Adipose tissue (tissue), 3 donors: ENCODE measurements around the gene SORCS3. TPM values are rescaled to one million over a fixed set of nuclear protein-coding genes. Genes with fewer than 3 reads are reported as not detected.
"Not testable (repeated sequence)": the region's sequence is repeated elsewhere in the genome, so short reads cannot be mapped to it uniquely, and the experiment has no call there.

Experiments used
- H3K27ac ChIP-seq: one replicate; pipeline ENCODE4 v1.5.1; 2013; ENCODE audit warnings: low read depth, low read length
- WGBS, 3 donors: extraction: QIAGEN DNeasy Blood & Tissue Kit; methylation state at CpG; one replicate each; pipeline ENCODE4 v1.1.7; 2013; 5-methylcytosine and 5-hydroxymethylcytosine counted together
- polyA plus RNA-seq, 3 donors: library from polyadenylated mRNA; stranded (reverse); fragments of 200-250 nt; gene quantifications; one replicate each; pipeline ENCODE4 v1.2.3, GENCODE V29; 2013
- donor health status: healthy with polysubstance abuse.
- donor health status: Bipolar disorder and iron deficiency.
- donor health status: healthy.

SORCS3 gene
- polyA plus RNA-seq, 3 donors, result 0.01 TPM; not detected in 1

DNA sequence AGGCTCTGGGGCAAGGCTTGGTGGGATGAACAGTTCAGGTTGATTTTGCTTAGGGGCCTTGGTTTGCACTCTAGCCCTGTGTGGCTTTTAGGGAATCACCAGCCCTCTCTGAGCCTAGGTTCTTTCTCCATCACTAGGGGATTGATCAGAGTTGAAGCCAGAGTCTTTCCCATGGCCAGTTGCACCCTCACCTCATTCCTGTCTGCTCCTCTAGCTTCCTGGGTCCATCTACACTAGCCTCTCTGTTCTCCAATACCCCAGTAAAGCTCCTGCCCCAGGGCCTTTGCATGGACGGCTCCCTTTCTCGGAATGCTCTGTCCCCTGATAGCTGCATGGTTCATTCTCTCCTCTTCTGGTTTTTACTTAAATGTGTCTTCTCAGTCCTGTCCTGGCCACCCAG is 40.4 kb downstream of the SORCS3 start:
- WGBS, 3 donors, result 33 to 96% (median 78%) methylated on average over 2 of the region's 2 CpGs
- no peak overlapping the region for H3K27ac ChIP-seq

DNA sequence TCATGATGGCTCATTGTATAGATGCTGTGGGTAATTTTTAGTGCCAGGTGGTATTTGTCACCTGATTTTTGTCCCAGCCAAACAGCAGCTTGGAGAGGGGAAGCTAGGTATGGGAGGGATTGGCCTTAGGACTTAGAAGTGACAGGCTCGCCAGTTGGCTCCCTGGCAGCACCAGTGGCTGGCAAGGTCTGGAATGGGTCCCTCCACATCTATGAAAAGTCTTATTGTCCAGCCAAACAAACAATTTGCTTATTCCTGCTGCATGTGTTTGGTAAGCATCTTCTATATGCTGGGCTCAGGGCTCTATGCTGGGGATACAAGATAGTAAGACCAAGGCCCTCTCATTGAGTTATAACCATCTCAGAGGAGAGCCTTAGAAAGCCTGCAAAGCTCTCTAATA is 42.5 kb downstream of the SORCS3 start:
- H3K27ac ChIP-seq, result no peak overlapping the region
- 67 to 93% (median 68%) methylated on average over 1 of the region's 1 CpG for WGBS, 3 donors

DNA sequence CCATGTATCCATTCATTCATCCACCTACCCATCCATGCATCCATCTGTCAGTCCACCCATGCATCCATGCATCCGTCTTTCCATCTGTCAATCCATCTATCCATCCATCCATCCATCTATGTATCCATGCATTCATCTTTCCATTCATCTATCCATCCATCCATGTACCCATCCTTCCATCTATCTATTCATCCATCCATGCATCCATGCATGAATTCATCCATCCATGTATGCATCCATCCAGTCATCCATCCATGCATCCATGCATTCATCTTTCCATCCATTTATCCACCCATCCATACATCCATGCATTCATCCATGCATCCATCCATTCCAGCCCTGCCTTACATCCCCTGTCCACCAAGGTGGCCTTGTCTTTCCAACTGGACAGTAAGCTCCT is 45.7 kb downstream of the SORCS3 start:
- 31 to 79% (median 56%) methylated on average over 1 of the region's 1 CpG for WGBS, 3 donors
- H3K27ac ChIP-seq, result no peak overlapping the region

DNA sequence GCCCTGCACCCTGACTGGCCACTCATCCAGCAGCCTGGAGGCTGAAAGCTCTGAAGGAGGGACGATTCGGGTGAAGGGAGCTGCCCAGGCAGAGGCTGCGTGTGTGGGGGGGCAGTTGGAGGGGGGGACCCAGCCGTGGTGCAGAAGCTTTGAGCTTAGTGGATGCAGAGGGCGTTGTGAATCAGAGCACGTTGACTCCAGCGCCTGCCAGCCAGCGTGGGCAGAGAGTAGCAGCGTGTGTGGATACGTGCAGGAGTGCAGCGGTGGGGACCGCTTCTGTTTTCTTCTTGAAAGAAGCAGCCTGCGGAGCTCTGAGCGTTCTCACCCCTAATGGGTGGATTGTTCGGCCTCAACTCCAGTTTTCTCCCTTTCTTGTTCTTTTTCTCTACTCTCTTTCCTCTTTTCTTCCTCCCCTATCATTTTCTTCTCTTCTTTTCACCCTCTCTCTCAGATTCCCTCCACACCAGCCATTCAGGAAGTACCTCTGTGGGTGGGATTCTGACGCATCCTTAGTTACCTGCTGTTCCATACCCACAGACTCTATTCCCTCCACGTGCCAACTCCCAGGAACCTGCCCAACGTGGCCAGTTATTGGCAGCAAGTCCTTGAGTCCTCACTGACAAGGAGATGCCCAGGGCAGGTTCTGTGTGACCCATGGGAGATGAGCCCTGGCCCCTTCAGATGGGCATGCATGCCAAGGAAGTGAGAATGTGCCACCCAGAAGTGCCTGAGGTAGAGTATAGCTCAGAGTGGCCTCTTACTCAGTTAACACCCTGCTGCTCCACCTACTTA is 47.4 kb downstream of the SORCS3 start:
- no peak overlapping the region for H3K27ac ChIP-seq
- 44 to 61% (median 61%) methylated on average over 18 of the region's 18 CpGs for WGBS, 3 donors

DNA sequence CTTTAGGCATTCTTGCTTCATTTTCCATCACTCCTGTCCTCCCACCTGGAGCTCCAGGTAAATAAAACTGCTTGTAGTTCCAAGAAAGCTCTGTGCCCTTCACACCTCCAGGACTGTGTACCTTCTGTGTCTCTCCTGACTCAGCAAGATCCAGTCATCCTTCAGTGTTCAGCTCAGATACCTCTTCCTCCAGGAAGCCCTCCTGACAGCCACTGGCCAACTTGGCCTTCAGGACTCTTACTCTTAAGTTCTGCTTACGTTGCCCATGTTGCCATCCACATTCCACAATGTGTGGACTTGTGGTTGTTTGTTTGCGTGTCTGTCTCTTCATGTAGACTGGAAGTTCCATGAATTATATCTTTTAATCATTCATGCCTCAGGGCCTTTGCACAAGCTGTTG is 48.0 kb downstream of the SORCS3 start:
- WGBS, 3 donors, result 75 to 86% (median 81%) methylated on average over 2 of the region's 2 CpGs
- no peak overlapping the region for H3K27ac ChIP-seq

DNA sequence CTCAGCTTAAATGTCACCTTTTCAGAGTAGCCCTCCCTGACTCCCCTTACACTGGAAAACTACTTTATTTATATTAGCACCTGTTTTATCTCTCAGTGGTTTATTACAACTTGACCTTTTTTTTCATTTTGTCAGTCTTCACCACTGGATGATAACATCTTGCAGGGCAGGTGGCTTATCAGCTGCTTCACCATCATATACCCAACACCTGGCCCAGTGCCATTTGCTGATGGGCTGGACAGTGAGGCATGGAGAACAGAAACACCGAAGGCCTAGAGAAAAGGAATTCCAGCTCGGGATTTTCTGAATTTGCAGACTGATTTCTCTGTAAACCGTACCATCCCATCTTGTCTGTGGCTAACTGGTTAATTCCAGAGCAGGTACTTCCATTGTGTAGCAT is 48.5 kb downstream of the SORCS3 start:
- 62 to 70% (median 65%) methylated on average over 3 of the region's 3 CpGs for WGBS, 3 donors
- H3K27ac ChIP-seq, result no peak overlapping the region

DNA sequence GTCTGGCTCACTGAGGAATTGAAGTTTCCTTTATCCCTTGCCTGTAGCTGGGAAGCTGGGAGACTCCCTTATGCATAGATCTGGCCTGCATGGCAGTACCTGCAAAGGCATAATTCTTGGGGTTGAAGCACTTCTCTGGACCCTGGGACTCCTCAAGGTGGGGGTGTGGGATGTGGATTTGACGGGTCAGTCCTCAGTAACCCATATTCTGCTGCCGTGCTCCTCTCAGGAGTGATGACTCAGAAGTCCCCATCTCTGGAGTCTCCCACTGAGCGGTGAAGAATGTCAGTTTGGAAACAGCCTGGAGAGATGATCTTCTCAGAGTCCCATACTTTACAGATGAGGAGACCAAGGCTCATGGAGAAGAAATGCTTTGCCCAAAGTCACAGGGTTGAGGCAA is 49.0 kb downstream of the SORCS3 start:
- WGBS, 3 donors, result 79 to 87% (median 83%) methylated on average over 3 of the region's 3 CpGs
- no peak overlapping the region for H3K27ac ChIP-seq

DNA sequence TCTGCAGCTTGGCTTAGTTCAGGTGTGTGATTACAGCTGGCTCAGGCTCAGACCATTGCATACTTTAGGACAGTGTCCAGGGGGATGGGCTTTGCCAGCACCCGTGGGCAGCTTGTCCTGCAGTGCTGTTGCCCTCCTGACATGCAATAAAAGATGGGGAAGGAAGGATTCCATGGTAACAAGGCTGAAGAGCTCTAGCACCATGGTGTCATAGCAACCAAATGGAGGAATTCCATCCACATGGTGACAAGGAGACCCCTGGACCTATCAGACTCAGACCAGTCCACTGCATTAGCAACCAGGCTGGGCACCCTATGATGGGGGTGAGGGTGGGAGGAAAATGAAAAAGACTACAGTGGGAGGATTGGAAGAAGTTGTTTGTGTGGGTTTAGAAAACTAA is 49.9 kb downstream of the SORCS3 start:
- no peak overlapping the region for H3K27ac ChIP-seq
- WGBS, 3 donors, result 29 to 33% (median 30%) methylated on average over 1 of the region's 1 CpG

DNA sequence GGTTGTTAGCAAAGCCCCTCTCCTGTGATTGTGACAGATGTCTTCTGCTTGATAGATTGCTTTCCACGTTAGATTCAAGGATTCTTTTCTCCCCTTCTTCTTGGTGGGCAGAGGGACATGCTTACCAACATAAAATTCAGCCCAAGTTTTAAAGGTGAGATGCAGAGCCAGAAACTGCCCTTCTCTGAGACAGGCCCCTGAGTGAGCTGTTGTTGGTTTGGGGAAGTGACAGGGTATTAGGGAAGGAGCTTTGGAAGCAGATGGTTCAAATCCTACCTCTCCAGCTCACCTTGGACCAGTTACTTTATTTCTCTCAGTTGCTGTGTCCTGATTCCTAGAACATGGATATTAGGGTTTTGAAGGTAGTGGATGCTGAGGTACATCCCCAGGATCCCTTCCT is 53.0 kb downstream of the SORCS3 start:
- 17 to 29% (median 27%) methylated on average over 1 of the region's 1 CpG for WGBS, 3 donors
- no peak overlapping the region for H3K27ac ChIP-seq

DNA sequence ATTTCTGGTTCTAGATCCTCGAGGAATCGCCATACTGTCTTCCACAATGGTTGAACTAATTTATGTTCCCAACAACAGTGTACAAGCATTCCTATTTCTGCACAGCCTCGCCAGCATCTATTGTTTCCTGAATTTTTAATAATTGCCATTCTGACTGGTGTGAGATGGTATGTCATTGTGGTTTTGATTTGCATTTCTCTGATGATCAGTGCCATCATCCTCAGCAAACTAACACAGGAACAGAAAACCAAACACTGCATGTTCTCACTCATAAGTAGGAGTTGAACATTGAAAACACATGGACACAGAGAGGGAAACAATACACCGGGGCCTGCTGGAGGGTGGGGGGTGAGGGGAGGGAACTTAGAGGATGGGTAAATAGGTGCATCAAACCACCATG is 62.2 kb downstream of the SORCS3 start:
- not testable (repeated sequence) for H3K27ac ChIP-seq
- WGBS, 3 donors, result 76 to 90% (median 86%) methylated on average over 4 of the region's 4 CpGs

DNA sequence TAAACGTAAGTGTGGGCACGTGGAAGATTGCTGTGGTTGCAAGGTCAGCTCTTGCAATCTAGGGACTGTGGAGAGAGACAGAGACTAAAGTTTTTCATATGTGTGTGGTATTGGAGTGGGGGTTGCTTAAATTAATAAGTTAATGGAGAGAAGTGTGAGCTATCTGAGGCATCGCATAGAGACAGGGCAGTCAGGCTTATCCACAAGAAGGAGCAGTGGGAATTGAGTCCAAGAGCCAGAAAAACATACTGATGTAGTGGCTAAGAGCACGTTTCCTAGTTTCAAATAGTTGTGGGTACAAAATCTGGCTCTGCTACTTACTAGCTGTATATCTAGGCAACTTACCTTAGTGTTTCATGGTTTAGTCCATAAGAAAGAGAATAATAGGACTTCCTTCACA is 65.8 kb downstream of the SORCS3 start:
- 69 to 77% (median 77%) methylated on average over 4 of the region's 4 CpGs for WGBS, 3 donors

DNA sequence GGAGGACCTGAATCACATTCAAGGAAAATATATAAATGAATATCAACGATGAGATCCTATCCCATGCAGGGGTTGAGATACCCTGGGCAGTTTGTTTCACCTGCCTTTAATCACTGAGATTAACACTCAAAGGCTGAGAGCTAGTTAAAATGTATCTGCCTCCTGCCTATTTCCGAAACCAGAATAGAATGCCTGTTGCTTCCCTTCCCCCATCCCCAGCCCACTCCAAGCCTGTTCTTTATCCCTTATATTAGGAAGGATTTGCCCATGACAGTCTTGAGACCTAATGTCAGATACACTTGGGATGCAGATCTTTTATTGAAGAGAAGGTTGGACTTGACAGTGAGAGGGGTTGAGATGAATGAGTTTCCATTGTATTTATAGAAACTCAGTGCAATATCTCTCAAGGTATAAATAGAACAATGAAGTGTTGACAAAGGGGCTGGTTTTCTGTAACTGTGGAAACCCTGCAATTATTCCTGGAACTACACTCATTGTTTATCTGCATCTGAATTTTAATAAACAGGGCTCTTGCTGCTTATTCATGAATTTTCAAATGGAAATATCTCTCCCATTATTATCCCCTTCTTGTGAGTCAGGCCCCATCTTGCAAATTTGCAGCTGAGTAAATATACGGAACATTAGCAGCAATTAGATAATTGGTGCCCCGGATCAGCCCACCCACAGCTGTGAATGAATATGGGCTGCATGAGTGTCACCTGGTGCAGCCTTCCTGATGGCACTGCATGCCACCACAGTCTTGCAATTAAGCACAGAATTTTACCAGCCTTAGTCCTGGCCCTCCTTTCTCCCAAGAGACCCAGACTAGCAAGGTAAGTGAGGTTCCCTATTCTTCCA is 66.7 kb downstream of the SORCS3 start:
- WGBS, 3 donors, result 39 to 70% (median 68%) methylated on average over 4 of the region's 4 CpGs
- H3K27ac ChIP-seq, result no peak overlapping the region

More for the DNA sequence above, 65.8 kb downstream of the SORCS3 start:
- no peak overlapping the region for H3K27ac ChIP-seq

DNA sequence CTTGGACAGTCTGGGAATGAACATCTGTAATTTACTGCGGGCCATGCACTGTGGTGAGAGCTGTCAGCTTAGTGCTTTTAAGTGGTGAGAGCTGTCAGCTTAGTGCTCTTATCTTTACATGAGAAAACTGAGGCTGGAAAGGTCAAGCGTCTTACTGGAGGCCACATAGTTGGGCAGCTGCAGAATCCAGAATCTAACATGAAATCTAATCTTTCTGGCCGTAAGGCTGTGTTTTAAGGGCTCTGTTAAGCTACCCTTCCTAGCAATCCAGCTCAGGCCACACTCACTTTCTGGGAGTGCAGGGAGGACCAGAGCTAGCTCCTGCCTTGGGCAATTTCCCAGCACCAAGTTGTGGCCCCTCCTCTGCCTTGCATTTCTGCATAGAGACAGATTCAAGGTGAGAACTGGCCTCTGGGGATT is 70.2 kb downstream of the SORCS3 start:
- H3K27ac ChIP-seq, result no peak overlapping the region
- WGBS, 3 donors, result 16 to 59% (median 58%) methylated on average over 3 of the region's 3 CpGs

DNA sequence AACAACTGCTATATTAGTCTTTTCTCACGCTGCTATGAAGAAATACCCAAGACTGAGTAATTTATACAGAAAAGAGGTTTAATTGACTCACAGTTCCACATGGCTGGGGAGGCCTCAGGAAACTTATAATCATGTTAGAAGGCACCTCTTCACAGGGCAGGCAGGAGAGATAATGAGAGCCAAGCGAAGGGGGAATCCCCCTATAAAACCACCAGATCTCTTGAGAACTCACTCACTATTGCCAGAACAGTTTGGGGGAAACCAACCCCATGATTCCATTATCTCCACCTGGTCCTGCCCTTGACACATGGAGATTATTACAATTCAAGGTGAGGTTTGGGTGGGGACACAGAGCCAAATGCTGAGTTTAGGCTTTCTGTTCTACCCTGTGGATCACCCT is 89.5 kb downstream of the SORCS3 start:
- WGBS, 3 donors, result 70 to 86% (median 73%) methylated on average over 2 of the region's 2 CpGs
- H3K27ac ChIP-seq, result not testable (repeated sequence)

DNA sequence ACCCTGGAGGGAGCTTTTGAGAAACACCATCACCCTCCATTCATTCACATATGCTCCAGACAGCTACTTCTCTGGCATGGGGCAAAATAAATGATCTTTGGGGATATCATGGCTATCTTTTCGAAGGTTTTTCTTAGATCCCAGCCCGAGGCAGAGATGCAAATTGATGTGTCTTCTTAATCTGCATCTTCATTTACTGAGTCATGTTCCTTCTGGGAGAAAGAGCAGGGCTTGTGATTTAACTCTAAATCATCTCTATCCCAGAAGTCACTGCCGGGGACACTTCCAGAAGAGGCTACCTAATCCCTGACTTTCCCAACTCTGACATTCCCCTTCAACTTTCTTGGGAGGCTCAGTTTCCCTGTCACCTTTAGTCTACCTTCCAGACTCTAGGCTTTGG is 90.1 kb downstream of the SORCS3 start:
- no peak overlapping the region for H3K27ac ChIP-seq
- WGBS, 3 donors, result 60 to 78% (median 69%) methylated on average over 3 of the region's 3 CpGs

DNA sequence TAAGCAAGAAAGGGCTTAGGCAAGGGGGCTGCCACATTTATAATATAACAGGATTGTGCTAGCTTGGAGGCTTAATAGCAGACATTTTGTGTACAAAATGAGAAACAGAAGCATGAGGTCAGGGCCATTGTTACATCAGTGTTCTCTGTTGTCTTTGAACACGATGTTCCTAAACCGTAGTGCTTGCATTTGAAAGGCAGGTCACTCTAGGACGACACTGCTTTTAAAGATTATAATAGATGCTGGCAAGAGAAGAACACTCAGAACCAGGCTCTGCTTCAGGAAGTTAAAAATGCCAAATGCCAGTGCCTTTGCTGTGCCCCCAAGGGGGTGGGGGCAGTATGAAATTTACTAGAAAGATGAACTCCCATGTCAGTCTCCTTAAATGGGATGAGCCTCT is 91.1 kb downstream of the SORCS3 start:
- no peak overlapping the region for H3K27ac ChIP-seq
- WGBS, 3 donors, result 40 to 69% (median 63%) methylated on average over 3 of the region's 3 CpGs

DNA sequence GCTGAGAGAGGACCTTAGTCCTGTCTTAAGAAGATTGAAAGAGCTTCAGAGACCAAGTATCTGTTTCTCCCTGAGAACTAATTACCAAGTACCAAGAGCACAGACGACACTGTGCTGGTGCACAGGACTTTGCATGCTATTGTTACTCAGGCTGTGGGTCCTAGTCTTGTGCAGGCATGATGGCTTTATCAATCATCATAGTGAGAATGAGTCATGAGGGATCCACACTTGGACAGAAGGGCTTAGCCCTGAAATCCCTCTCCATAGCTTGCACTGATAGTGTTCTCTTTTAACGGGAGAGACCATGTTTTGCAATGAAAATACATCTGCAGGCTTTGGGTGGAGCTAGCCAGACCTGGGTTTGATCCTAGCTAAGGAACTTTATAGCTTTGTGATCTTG is 93.3 kb downstream of the SORCS3 start:
- no peak overlapping the region for H3K27ac ChIP-seq
- WGBS, 3 donors, result 31 to 54% (median 49%) methylated on average over 2 of the region's 2 CpGs

DNA sequence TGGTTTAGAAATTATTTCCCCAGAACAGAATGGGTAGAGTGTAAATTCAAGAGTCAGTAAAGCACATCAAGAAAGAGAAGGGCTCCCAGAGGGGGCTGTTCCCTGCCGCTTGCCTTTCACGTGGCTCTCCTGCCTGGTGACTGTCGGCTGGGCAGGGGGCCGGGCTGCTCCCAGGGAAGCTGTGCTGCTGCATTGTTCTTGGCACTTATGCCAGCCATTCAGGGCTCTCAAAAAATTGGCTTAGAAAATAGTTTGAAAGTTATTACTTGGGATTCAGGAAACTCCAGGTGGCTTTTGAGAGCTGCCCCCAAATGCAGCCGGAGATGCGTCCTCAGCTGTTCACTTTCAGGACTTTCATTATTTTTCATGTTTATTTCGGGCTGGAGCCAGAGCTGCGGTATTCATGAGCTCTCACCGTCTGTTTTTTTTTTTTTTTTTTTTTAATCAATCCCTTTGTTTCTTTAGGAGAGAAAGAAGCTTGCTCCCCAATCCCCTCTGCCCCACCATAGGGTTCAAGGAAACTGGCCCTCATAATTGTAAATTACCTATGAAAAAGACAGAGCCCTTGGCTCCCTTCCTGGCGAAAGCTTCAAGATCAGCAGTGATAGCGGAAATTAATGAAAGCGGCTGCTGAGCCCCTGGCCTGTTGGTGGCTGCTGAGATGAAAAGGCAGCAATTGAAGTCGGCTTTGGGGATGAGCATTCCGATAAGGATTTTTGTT is 94.1 kb downstream of the SORCS3 start:
- 28 to 35% (median 28%) methylated on average over 14 of the region's 14 CpGs for WGBS, 3 donors
- no peak overlapping the region for H3K27ac ChIP-seq

DNA sequence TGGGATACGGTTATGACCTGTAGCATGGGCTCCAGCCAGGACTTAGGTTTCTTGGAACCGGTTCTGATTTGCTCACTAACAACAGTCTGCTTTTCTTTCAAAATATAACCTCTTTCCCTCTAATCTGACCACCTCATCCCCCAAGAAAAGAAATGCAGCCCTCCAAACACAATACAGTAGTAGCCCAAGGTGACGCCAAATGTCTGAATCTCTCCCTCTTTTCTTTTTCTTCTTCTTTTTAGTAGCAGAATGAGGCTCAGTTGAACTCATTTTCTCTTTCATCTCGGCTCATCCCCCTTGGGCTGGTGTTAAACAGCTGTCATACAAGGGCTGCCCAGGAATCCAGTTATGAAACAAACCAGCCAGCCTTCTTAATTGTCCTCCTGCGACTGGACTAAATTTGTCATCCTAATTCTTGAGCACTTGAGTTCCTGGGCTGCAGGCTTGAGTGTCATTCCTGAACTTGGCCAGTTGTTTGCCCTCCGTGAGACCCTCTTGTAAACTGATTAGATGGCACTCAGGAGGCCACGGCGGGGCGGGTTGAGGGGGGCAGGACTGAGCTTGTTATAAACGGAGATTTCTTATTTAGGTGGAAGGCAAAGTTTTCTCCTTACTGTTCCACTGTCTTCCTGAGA is 94.8 kb downstream of the SORCS3 start:
- no peak overlapping the region for H3K27ac ChIP-seq
- 35 to 44% (median 39%) methylated on average over 10 of the region's 10 CpGs for WGBS, 3 donors
